Activated CD8-positive, alpha-beta memory T cell treated with anti-CD3 and anti-CD28 coated beads, Interleukin-2, amount 50 U/mL, for 48 hours (primary cell): ENCODE measurements around the gene CYP4F11.
"Not testable (repeated sequence)": the region's sequence is repeated elsewhere in the genome, so short reads cannot be mapped to it uniquely, and the experiment has no call there.

Experiments used
- DNase-seq: peaks from one replicate; pipeline ENCODE4 v3.0.0-alpha.2; 2020

Gene CYP4F11, protein sequence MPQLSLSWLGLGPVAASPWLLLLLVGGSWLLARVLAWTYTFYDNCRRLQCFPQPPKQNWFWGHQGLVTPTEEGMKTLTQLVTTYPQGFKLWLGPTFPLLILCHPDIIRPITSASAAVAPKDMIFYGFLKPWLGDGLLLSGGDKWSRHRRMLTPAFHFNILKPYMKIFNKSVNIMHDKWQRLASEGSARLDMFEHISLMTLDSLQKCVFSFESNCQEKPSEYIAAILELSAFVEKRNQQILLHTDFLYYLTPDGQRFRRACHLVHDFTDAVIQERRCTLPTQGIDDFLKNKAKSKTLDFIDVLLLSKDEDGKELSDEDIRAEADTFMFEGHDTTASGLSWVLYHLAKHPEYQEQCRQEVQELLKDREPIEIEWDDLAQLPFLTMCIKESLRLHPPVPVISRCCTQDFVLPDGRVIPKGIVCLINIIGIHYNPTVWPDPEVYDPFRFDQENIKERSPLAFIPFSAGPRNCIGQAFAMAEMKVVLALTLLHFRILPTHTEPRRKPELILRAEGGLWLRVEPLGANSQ

DNA sequence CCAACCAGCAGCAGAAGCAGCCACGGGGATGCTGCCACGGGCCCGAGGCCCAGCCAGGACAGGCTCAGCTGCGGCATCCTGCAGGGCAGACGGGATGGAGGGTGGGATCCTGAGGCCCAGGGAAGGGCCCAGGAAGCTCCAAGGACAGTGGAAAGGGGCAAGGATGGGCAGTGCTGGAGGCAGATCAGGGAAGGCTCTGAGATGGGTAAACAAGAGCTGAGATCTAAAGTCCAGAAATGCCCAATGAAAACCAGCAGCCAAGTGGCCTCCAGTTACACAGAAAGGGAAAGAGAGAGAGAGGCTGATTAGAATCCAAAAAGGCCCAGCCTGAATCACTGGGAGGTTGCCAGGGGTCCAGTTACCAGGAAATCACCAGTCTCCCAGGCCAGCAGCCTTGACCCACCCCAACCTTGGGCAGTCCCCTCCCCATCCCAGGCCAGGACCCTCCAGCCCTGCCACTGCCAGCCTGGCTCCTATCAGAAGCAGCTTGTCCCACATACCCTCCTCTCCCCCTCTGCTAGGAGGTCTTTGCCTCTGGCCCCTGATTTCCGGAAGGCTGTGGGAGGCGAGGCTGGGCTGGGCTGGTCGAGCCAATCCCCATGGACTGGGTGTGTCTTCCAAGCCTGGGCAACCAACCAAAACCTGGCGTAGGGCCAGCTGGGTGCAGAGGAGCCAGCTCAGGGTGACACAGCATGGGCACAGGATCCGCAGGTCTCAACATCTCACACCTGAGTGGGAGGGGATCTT lies at the start of gene CYP4F11:
CYP4F11 (minus strand) TSS at position 198 of the 747 bp plus-strand sequence; CDS start at position 77, 121 bp downstream.
- no peak for DNase-seq

DNA sequence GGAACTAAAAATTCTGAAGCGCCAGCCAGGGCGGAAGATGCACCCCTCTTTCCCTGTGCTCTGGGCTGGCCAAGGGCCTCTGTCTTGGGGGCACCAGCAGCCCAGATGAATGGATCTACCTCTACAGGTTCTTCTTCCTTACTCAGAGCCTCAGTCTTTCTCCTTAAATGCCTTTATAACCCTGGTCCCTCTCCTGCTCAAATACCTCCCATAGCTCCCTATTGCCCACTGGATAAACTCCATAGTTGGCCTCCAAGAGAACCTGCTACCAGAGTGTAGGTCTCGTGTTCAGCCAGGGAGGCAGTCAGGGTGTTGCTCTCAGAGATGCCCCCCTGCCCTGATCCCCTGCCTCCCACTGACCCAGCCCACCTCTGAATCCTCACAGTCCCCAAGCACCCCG lies 45.0 kb upstream of the CYP4F11 start:
- DNase-seq: no peak

DNA sequence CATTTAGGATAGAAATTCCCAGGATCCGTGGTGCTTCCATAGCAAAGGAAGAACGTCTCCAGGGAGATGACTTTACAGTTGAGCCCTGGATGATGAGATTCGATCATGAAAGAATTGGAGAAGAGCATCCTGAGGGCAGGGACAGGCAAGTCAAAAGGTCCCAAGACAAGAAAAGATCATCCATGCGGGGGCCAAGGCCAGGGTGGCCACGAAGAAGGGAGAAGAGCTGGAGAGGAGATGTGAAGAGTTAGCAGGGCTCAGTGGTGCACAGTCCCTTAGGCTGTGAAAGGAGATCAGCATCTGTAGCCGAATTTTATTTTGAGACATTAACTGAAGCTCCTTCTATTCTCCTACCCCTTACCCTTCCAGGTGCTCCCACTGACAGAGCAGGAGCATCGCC lies 43.4 kb upstream of the CYP4F11 start:
- no peak for DNase-seq

DNA sequence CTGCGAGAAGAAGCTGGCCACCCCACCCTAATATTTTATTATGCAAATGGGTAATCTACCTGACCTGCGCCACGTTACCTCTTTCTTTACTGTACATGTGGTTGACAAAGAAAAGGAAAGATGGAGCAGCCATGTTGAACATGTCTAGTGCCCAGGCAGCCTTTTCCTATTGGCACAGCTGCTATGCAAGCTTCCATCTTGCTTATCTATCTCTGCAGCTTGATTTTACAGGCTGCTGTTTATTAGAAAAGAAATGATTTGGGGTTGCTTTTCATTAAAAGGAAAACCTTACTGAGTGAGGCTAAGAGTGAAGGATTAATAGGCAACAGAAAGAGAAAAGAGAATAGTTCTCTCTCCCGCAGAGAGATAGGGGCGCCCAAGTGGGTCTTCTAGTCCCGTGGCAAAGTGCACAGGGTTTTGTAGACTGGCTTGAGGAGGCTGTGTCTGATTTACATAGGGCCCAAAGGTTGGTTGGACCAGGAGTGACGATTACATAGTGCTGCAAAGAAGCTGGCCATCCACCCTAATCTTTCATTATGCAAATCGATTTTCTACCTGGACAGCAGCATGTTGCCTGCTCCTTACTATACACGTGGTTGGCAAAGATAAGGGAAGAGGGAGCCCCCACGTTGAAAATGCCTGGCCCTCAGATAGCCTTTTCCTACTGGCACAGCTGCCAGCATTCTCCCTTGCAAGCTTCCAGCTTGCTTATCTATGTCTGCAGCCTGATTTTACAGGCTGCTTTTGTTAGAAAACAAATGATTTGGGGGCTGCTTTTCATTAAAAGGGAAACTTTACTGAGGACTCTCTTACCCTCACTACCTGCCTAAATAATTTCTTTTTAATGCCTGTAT lies 42.7 kb upstream of the CYP4F11 start:
- no peak for DNase-seq

DNA sequence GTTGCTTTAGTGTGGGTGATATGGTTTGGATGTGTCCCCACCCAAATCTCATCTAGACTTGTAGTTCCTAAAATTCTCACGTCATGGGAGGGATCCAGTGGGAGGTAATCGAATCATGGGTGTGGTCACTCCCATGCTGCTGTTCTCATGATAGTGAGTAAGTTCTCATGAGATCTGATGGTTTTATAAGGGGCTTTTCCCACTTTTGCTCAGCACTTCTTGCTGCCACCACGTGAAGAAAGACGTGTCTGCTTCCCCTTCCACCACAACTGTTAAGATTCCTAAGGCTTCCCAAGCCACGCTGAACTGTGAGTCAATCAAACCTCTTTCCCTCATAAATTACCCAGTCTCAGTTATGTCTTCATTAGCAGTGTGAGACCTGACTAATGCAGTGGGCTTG lies 40.5 kb upstream of the CYP4F11 start:
- no peak for DNase-seq

DNA sequence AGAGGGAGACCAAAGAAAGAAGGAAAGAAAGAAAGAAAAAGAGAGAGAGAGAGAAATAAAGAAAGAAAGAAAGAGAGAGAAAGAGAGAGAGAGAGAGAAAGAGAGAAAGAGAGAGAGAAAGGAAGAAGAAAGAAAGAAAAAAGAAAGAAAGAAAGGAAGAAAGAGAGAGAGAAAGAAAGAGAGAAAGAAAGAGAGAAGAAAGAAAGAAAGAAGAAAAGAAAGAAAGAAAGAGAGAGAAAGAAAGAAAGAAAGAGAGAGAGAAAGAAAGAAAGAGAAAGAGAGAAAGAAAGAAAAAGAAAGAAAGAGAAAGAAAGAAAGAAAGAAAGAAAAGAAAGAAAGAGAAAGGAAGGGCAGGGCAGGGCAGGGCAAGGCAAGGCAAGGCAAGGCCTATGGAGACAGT lies 37.7 kb upstream of the CYP4F11 start:
- not testable (repeated sequence) for DNase-seq

DNA sequence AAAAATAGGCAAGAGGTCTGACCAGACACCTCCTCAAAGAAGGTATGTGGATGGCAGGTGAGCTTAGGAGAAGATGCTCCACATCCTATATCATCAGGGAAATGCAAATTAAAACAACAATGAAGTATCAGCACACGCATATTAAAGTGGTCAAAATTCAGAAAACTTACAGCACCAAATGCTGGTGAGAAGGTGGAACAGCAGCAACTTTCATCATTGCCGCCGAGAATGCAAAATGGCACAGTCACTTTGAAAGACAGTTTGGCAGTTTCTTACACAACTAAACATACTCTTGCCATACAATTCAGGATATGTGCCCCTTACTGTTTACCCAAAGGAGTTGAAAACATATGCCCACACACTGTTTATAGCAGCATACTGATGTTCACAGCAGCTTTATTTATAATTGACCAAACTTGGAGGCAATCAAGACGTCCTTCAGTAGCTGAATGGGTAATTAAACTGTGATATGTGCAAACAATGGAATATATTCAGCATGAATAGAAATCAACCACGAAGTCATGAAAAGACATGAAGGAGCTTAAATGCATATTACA lies 37.0 kb upstream of the CYP4F11 start:
- DNase-seq: no peak

DNA sequence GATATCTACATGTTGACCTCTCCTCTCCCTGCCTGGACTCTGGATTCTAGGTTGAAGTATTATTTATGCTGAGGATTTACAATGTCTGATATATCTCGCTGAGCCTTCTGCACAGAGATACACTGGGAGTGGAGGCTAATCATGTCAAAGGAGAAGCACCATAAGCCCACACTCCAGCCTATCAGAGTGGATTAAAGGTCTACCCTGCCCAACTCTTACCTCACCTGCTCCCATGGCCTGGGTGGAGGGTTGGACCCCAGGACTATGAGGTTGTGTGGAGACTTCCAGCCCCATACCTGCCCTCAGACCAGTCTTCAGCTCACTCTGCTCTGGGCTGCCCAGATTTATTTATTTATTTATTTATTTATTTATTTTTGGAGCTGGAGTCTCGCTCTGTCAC lies 29.9 kb upstream of the CYP4F11 start:
- DNase-seq: no peak

DNA sequence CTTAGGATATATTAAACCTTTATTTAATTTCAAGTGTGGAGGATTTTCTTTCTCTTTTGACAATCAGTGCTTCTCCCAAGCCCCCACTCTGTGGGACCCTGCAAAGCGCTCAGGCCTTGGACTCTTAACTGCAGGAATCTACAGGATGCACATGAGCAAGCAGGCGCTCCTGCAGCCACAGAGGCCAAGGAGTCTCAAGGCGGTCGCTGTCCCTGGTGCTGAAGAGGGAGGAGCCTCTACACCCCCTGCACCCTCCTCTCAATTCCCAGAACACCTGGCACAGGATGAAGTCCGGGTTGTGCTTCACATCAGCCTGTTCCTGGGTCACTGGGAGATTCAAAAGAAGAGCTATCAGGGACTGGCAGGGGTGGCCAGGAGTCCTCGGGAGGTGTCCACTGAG lies 28.0 kb upstream of the CYP4F11 start:
- no peak for DNase-seq

DNA sequence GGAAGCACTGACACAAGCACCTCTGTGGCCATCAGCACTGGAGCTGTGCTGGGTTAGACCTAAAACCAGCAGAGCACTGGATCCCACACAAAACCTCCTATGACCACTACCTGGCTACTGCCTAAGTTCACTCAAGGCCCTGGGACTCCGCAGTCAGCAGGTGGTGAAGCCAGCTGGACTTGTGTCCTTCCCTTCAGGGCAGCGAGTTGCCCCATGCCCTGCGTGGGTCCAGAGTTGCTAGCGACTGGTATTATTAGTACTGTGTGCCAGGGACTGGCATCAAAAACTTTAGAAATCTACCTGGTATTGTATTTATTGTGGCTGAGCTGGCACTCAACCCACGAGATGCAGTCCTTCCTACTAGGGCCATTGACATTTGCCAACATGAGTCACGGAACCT lies 20.5 kb upstream of the CYP4F11 start:
- no peak for DNase-seq

DNA sequence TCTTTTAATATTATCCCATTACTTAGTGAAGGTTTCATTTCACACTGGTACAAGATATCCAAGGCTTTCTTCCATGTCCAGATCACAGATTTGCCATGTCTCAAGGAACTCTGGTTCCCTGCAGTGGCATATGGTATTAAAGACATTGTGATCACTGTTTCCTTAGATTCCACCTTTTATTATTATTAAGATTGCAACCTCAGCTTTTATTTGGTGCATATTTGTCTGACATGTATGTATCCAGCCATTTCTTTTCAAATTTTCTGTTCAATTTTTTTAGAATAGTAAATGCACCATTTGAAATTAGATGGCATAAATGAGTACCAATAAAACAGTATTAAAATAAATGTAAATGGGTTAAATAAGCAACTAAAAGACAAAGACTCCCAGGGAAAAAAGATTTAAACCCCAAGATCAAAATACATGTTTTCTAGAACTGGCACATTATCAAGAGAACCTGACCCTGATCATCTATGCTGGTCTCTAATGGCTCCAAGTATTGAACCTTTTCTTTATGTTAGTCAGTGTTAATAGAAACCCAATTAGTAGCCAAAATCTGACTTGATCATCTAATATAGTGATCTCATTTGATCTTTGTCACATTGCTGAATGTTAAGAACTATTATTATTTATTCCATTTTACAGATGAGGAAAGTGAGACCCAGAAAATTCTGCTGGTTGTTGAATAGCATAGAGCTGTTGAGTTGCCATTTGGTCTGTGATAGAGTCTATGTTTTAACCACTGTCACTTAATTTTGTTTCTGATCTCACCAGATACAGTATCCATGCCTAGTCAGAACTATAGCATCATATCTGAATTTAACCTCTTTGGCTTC lies 14.1 kb upstream of the CYP4F11 start, which contains the start of gene OR10H4:
OR10H4 (plus strand) TSS at position 786 of the 836 bp plus-strand sequence; CDS start at position 786, 0 bp downstream.
- no peak for DNase-seq

DNA sequence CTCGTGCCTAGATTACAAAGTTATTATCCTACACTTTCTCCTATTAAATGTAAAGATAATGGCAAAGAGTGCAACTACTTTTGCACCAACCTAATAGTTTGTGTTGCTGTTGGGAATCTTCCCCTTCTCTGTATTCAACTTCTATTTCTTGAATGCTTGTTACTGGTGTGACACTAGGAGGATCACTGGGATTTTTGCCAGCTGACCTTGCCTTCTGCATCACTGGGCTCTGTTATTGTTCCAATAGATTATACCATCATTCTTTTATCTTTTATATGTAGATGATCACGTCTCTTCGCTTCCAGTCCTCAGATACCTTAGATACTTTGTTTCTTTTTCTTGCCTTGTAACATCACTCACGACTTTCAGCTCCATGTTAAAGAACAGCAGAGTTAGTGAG lies 11.0 kb upstream of the CYP4F11 start:
- DNase-seq: no peak

DNA sequence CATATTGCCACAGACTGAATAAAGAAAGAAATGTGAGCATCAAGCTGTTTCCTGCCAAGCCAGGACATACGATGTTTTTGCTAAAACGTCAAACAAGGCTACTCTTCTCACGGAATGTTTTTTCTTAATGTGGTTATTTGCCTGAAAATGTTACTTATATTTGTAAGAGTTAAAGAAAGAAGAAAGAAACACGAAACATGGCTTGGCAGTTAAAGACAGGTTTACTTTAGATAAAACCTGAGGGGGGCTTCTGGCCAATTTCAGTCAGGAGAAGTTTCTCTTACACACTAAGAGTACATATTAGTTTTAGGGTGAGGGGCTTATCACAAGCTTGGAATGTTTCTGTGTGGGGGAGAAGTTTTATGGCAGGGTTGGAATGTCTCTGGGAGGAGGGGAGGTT lies 10.1 kb upstream of the CYP4F11 start:
- DNase-seq: no peak

DNA sequence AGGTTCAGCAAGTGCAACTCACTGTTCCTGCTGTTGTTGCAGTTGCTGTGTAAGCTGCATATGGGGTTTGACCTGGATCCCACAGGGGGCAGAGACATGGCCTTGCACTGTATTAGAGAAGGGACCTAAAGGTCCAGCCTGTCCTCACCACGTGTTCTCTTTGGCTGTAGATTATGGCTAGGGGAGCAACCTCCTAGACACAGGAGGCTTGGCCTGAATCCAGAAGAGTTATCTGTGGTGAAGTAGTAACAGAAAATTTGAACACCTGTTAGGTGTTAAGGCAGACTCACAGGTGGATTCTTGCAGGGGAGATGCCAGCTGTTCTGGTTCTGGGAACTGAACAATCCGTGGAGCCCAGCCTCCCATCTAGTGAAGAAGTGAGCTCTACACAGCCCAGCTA lies 3.4 kb upstream of the CYP4F11 start:
- no peak for DNase-seq

DNA sequence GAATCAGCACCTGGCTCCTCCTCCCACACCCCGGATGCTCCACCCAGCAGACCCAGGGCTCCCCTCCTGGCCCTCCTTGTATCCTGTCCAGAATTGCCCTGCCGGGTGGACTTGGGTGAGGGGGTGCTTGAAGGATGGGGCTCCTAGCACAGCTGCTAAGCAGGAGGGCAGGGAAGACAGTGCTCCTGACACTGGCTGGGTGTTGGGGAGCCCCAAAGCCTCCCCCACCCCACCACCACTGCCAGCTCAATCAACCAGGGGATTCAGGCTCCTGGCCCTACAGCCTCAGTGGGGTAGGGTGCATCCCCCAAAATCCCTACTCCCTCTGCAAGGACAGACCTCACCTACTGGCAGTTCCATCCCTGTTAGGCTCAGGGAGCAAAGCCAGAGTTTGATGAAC lies 2.6 kb upstream of the CYP4F11 start:
- no peak for DNase-seq

DNA sequence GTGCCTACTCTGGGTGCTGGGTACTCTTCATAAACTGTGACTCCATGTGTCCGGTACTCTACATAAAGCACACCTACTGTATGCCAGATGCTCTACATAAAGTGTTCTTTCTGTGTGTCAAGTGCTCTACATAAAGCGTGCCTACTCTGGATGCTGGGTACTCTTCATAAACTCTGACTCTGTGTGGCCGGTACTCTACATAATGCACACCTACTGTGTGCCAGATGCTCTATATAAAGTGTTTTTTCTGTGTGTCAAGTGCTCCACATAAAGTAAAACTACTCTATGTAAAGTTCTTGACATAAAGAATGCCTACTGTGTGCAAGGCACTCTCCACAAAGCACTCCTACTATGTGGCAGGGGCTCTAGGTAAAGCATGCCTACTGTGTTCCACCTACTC lies 1.8 kb upstream of the CYP4F11 start:
- no peak for DNase-seq

DNA sequence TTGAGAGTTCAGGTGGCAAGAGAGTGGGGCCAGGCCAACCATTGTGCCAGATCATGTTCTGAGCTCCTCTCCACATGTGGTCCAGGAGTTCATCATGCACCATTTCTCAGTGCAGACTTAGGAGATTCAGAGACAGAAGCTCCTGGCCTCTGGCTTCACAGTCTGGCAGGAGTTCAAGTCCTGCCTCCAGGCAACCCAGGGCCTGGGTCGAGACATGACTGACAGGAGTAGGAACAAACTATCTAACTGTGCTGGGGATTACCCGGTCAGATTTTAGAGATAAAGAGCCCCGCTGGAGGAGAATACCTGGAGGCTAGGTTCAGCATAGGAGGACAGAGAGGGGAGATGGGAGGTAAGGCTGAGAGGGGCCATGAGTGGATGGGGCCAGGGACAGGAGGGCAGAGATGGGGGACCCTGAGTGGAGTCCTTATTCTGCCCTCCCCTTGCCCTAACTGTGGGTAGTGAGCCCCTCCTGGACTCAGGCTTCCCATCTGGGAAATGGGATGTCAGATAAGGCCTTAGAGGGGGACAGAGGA lies 906 bp upstream of the CYP4F11 start:
- DNase-seq: no peak

DNA sequence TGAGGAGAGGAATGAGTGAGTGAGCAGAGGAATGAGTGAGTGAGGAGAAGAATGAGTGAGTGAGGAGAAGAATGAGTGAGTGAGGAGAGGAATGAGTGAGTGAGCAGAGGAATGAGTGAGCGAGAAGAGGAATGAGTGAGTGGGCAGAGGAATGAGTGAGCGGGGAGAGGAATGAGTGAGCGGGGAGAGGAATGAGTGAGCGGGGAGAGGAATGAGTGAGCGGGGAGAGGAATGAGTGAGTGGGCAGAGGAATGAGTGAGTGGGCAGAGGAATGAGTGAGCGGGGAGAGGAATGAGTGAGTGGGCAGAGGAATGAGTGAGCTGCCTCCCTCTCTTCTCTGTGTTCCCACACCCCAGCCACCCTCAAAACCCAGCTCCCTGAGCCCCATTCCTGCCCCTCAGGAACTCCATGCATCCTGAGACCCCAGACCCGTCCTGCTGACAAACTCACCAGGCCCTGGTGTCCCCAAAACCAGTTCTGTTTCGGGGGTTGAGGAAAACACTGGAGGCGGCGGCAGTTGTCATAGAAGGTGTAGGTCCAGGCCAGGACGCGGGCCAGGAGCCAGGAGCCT lies 483 bp downstream of the CYP4F11 start:
- peak; percentile 63 for DNase-seq

DNA sequence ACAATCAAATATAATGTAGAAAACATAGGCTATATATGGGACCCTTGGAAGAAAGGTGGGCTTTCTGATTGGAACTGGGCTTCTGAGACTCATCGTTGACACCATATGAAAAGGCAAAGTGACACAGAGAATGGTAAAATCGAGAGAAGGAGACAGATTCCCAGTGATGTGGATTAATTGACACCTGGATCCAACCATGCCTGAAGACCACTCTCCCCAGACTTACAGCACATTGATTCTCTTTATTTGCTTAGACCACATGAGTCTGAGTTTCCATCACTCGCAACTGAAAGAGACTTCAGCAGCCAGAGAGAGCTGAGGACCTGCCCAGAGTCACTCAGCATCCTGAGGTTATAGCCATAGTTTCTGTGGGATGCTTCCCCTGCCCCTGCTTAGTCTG lies 6.0 kb downstream of the CYP4F11 start:
- no peak for DNase-seq

DNA sequence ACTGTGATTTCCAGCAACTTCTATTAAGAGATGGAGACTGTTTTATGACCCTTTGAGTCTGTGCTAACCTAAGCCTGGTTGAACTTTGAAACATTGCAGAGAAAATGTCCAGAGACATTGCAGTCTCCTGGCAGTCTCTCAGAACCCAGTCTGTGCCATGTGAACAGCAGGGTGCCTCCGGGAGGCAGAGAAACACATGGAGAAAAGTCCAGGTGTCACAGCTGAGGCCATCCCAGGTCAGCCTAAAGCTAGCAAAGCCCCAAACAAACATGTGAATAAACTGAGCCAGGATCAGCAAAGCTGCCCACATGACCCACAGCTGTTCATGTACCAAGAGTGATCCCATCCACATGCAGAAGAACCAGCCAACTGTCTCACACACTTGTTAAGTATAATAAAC lies 7.8 kb downstream of the CYP4F11 start:
- DNase-seq: no peak

DNA sequence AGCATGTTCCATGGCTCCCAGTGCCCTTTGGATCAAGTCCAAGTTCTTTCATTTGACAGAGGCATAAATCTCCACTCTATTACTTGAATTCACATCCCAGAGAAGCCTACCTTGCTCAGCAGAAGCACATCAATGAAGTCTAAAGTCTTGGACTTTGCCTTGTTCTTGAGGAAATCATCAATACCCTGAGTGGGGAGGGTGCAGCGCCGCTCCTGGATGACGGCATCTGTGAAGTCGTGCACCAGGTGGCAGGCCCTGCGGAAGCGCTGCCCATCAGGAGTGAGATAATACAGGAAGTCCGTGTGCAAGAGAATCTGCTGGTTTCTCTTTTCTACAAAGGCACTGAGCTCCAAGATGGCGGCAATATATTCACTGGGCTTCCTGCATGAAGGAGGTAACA lies 10.6 kb downstream of the CYP4F11 start:
- DNase-seq: no peak
